A549 (cell line): ENCODE results near the gene BAIAP2L1. TPM values are rescaled to one million over a fixed set of nuclear protein-coding genes. Genes with fewer than 3 reads are reported as not detected.

Experiments used
- ATAC-seq, 2 experiments: fragments of 200-7000 bp in 1 of 2; fragments of >200 bp in 1 of 2; cut with Nextera tagmentation in 1 of 2; cut with Tn5 transposase in 1 of 2; 3 replicates each; pipeline versions ENCODE4 v1.8.0 to v1.9.1; 2018 to 2020; ENCODE audit warnings: mild to moderate bottlenecking in 1 of 2, moderate library complexity in 1 of 2
- CTCF ChIA-PET: fragments of 300-600 bp; sonication (Branson Sonifier 250); formaldehyde crosslinking; extraction: SDS; loops from one replicate; lab custom pipeline; 2021; ENCODE audit warnings: antibody characterized with exemption, inconsistent platforms; lab: Yijun Ruan, JAX
- POLR2A ChIA-PET: fragments of 350-600 bp; formaldehyde crosslinking; extraction: SDS; loops from one replicate; lab custom pipeline; 2021; ENCODE audit warnings: antibody characterized with exemption, inconsistent platforms; lab: Yijun Ruan, JAX
- DNase-seq, 2 experiments: peaks; one replicate each; pipeline versions ENCODE4 v3.0.0 to v3.0.0-alpha.2; 2011 to 2016; ENCODE audit warnings: low read depth in 1 of 2, low spot score in 1 of 2
- FAIRE-seq: peaks from 2 replicates; lab custom pipeline; 2011; peaks lifted over from hg19 to GRCh38; lab: Jason Lieb, UNC
- H3K27ac ChIP-seq, 2 experiments: fragments of >200 bp; sonication (Bioruptor Twin); formaldehyde crosslinking; 3 replicates each; pipeline ENCODE4 v1.5.1; 2016 to 2017
- H3K4me1 ChIP-seq: fragments of >200 bp; sonication (Bioruptor Twin); formaldehyde crosslinking; 3 replicates; pipeline ENCODE4 v1.6.1; 2016
- H3K4me2 ChIP-seq: fragments of >200 bp; sonication (Bioruptor Twin); formaldehyde crosslinking; 3 replicates; pipeline ENCODE4 v1.6.1; 2016
- H3K4me3 ChIP-seq: fragments of >200 bp; sonication (Bioruptor Twin); formaldehyde crosslinking; 3 replicates; pipeline ENCODE4 v1.5.1; 2016
- H3K9me3 ChIP-seq: fragments of >200 bp; sonication (Bioruptor Twin); formaldehyde crosslinking; 3 replicates; pipeline ENCODE4 v1.6.1; 2016
- CBX8 ChIP-seq: fragments of 200-600 bp; sonication (generic); IDR thresholded peaks from 2 replicates; pipeline ENCODE4 v1.6.1; 2016
- CEBPB ChIP-seq, 2 experiments: fragments of >200 bp in 1 of 2; sonication (Bioruptor Twin) in 1 of 2; formaldehyde crosslinking in 1 of 2; IDR thresholded peaks; 2 replicates each; pipeline ENCODE4 v1.6.1; 2012 to 2016
- CHD2 ChIP-seq: fragments of 150-350 bp; IDR thresholded peaks from 2 replicates; pipeline ENCODE4 v1.6.1; 2014; ENCODE audit warnings: low read length; ENCODE audit not compliant: partially characterized antibody
- EHF ChIP-seq: fragments of 250-450 bp; sonication (Bioruptor Pico); IDR thresholded peaks from 2 replicates; pipeline ENCODE4 v1.5.0; 2020; ENCODE audit warnings: mild to moderate bottlenecking
- EHMT2 ChIP-seq: fragments of 200-600 bp; sonication (generic); IDR thresholded peaks from 2 replicates; pipeline ENCODE4 v1.6.1; 2016; ENCODE audit warnings: antibody characterized with exemption, low read depth, mild to moderate bottlenecking, moderate library complexity
- ELK1 ChIP-seq: fragments of 150-350 bp; IDR thresholded peaks from 2 replicates; pipeline ENCODE4 v1.6.1; 2014; ENCODE audit warnings: low read depth, mild to moderate bottlenecking, low read length
- EP300 ChIP-seq, 2 experiments: fragments of >200 bp; sonication (Bioruptor Twin); formaldehyde crosslinking; IDR thresholded peaks; 2 replicates in 1 of 2; 3 replicates in 1 of 2; pipeline ENCODE4 v1.6.1; 2016 to 2017
- ESRRA ChIP-seq: fragments of 150-350 bp; IDR thresholded peaks from 2 replicates; pipeline ENCODE4 v1.6.1; 2014; ENCODE audit warnings: mild to moderate bottlenecking, low read length, borderline replicate concordance
- FOXS1 ChIP-seq: fragments of 250-450 bp; sonication (Bioruptor Pico); IDR thresholded peaks from 2 replicates; pipeline ENCODE4 v1.5.0; 2020; ENCODE audit warnings: mild to moderate bottlenecking, moderate library complexity
- GATA3 ChIP-seq: IDR thresholded peaks from 2 replicates; pipeline ENCODE4 v1.6.1; 2012; ENCODE audit warnings: borderline replicate concordance
- HDAC2 ChIP-seq: fragments of 200-600 bp; sonication (generic); IDR thresholded peaks from 2 replicates; pipeline ENCODE4 v1.6.1; 2016
- HOXB13 ChIP-seq: fragments of 250-450 bp; sonication (Bioruptor Pico); IDR thresholded peaks from 2 replicates; pipeline ENCODE4 v1.5.0; 2020; ENCODE audit warnings: low read depth, mild to moderate bottlenecking, moderate library complexity
- MAFK ChIP-seq: fragments of 450-650 bp; IDR thresholded peaks from 2 replicates; pipeline ENCODE4 v1.6.1; 2014; ENCODE audit not compliant: partially characterized antibody
- NPAS2 ChIP-seq: fragments of 250-450 bp; sonication (Bioruptor Pico); IDR thresholded peaks from 2 replicates; pipeline ENCODE4 v1.8.0; 2022; ENCODE audit warnings: mild to moderate bottlenecking, moderate library complexity, borderline replicate concordance
- POLR2AphosphoS2 ChIP-seq: conservative IDR thresholded peaks from 2 replicates; pipeline ENCODE4 v1.6.1; 2012; ENCODE audit warnings: low read length, improper control_type of control experiment, inconsistent platforms
- RAD21 ChIP-seq, 2 experiments: fragments of >200 bp in 1 of 2; sonication (Bioruptor Twin) in 1 of 2; formaldehyde crosslinking in 1 of 2; IDR thresholded peaks in 1 of 2; conservative IDR thresholded peaks in 1 of 2; 2 replicates in 1 of 2; 3 replicates in 1 of 2; pipeline ENCODE4 v1.6.1; 2012 to 2018; ENCODE audit warnings: inconsistent platforms in 1 of 2
- RARB ChIP-seq: fragments of 250-450 bp; sonication (Bioruptor Pico); IDR thresholded peaks from 2 replicates; pipeline ENCODE4 v1.8.0; 2021; ENCODE audit warnings: mild to moderate bottlenecking, moderate library complexity
- RCOR1 ChIP-seq: fragments of 150-350 bp; IDR thresholded peaks from 2 replicates; pipeline ENCODE4 v1.6.1; 2014; ENCODE audit warnings: antibody characterized with exemption, low read length, low read depth
- REST ChIP-seq: fragments of 200-600 bp; sonication (generic); IDR thresholded peaks from 2 replicates; pipeline ENCODE4 v1.6.1; 2016; ENCODE audit warnings: antibody characterized with exemption, mild to moderate bottlenecking, moderate library complexity
- SREBF2 ChIP-seq: fragments of 450-650 bp; IDR thresholded peaks from 2 replicates; pipeline ENCODE4 v1.6.1; 2014; ENCODE audit warnings: mild to moderate bottlenecking, moderate library complexity
- TFCP2L1 ChIP-seq: fragments of 250-450 bp; sonication (Bioruptor Pico); IDR thresholded peaks from 2 replicates; pipeline ENCODE4 v1.5.0; 2021; ENCODE audit warnings: mild to moderate bottlenecking
- USF2 ChIP-seq: fragments of 450-650 bp; IDR thresholded peaks from 2 replicates; pipeline ENCODE4 v1.6.1; 2014; ENCODE audit warnings: antibody characterized with exemption
- ZC3H11A ChIP-seq: fragments of 450-650 bp; IDR thresholded peaks from 2 replicates; pipeline ENCODE4 v1.6.1; 2014; ENCODE audit warnings: antibody characterized with exemption, mild to moderate bottlenecking
- ZNF302 ChIP-seq: fragments of 250-450 bp; sonication (Bioruptor Pico); IDR thresholded peaks from 2 replicates; pipeline ENCODE4 v1.9.0; 2021; ENCODE audit warnings: inconsistent platforms, mild to moderate bottlenecking, moderate library complexity
- ZSCAN20 ChIP-seq: fragments of 250-450 bp; sonication (Bioruptor Pico); IDR thresholded peaks from 2 replicates; pipeline ENCODE4 v1.8.0; 2022; ENCODE audit warnings: mild to moderate bottlenecking, moderate library complexity
- WGBS: methylation state at CpG from one replicate; pipeline ENCODE4 v1.1.6; 2017; ENCODE audit errors: missing lambda C conversion rate; 5-methylcytosine and 5-hydroxymethylcytosine counted together
- polyA plus RNA-seq, 4 experiments: library from polyadenylated mRNA; depleted of rRNA in 3 of 4; stranded (reverse); fragments of >200 nt; fragmentation: RNase III in 1 of 4; extraction: RNeasy Plus Mini Kit Qiagen cat#74134 plus additional on column Dnase treatment in 1 of 4; gene quantifications; 2 replicates in 3 of 4; 3 replicates in 1 of 4; pipeline ENCODE4 v1.2.3, GENCODE V29; 2011 to 2017
- TF ChIP-seq, protein P1 (sequence below): fragments of 250-450 bp; sonication (Bioruptor Pico); IDR thresholded peaks from 2 replicates; pipeline ENCODE4 v1.5.0; 2021; ENCODE audit warnings: mild to moderate bottlenecking, moderate library complexity, borderline replicate concordance
- TF ChIP-seq, protein P2 (sequence below): IDR thresholded peaks from 2 replicates; pipeline ENCODE4 v1.6.1; 2012

The BAIAP2L1 gene
- polyA plus RNA-seq, 2 of the 4 experiments (the other 2 are of a cell fraction), result 39.4 to 89.3 TPM

DNA sequence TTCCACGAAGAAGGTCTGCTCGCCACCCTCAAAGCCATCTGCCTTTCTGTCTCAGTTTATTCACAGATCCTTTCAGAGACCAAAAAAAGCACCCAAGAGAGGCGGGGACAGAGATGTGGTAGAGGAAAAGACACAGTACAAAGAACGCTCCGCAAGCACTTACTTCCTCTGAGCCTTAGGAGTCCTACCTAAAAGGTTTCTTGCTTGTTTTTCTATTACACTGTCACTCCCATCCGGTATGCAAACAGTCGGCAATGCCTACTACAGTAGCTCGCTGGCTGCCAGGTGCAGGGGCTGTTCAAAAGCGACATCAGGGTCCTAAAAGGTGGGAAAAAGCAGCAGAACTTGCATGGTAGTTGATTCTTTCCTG lies 149.7 kb downstream of the BAIAP2L1 start:
- ATAC-seq (no peak), DNase-seq (no peak), FAIRE-seq (no peak)
- H3K27ac ChIP-seq, result peak overlapping the region; percentile 81 to 92; a peak in 5 of 6 replicates
- H3K4me1 ChIP-seq, result peaks cover 17% of the 10 kb centered on the region
- H3K4me2 ChIP-seq, result peak overlapping the region; percentile 84
- CTCF ChIA-PET, result interaction anchor here (0.6 kb wide), 1 partner anchor 82 kb away, joined by 3 read pairs; no protein-coding TSS in a partner anchor
- no peaks in the 10 kb centered on the region for H3K9me3 ChIP-seq
- TF ChIP-seq CBX8 (no peak), ZC3H11A (no peak), ELK1 (no peak), POLR2AphosphoS2 (no peak), REST (no peak), ZSCAN20 (CRISPR knock-in tag) (no peak), ZNF302 (CRISPR knock-in tag) (no peak), HDAC2 (no peak), RARB (CRISPR knock-in tag) (no peak), ESRRA (no peak), HOXB13 (CRISPR knock-in tag) (no peak), USF2 (no peak), RCOR1 (no peak), SREBF2 (no peak), GATA3 (no peak)
- 65% methylated on average over 9 of the region's 9 CpGs for WGBS
- POLR2A ChIA-PET, result no interaction called here
- H3K4me3 ChIP-seq, result peak overlapping the region; percentile 80

GRCh38 chr7:98250789-98251188 lies 150.1 kb downstream of the BAIAP2L1 start:
- DNase-seq (no peak), FAIRE-seq (no peak)
- TF ChIP-seq EHMT2 (no peak), MAFK (peak; percentile 25)
- TF ChIP-seq, all 56 proteins: peak for 1
- peak overlapping the region in 1 of 2 experiments; percentile 53; a peak in 2 of 6 replicates for H3K27ac ChIP-seq
- peak overlapping the region; percentile 84 for H3K4me2 ChIP-seq
- ChIA-PET CTCF (interaction anchor here (0.6 to 1.0 kb wide), 2 partner anchors 10 to 82 kb away, joined by 3 to 5 read pairs; no protein-coding TSS in a partner anchor), POLR2A (no interaction called here)
- no peak for ATAC-seq
- no peak overlapping the region; the same call in 2 of the 3 replicates for H3K4me3 ChIP-seq
- H3K4me1 ChIP-seq, result peaks cover 17% of the 10 kb centered on the region
- 62% methylated on average over 3 of the region's 3 CpGs for WGBS
- no peaks in the 10 kb centered on the region for H3K9me3 ChIP-seq

DNA sequence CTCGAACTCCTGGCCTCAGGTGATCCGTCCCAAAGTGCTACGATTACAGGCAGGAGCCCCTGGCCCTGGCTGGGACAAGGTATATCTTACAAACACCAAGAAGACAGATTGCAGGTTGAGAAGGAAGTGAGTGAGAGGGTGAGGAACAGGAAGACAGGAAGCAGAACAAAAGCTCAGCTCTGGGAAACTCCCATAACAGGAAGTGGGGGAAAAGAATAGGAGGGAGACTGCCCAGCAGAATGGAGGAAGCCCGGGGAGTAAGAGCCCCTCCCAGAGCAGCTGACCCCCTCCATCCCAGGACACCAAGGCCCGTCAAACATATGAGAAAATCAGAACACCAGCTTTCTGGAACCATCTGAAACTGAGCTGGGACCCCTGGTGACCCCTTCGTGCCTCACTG lies 151.8 kb downstream of the BAIAP2L1 start:
- ATAC-seq, result no peak
- FAIRE-seq, result no peak
- CTCF ChIA-PET, result interaction anchor here (1.1 kb wide), 1 partner anchor 9 kb away, joined by 6 read pairs; no protein-coding TSS in a partner anchor
- Histone ChIP-seq H3K4me2 (no peak overlapping the region), H3K27ac (no peak overlapping the region), H3K4me3 (no peak overlapping the region), H3K9me3 (no peaks in the 10 kb centered on the region), H3K4me1 (peaks cover 17% of the 10 kb centered on the region)
- POLR2A ChIA-PET, result no interaction called here
- DNase-seq, result no peak
- WGBS, result 83% methylated on average over 6 of the region's 6 CpGs
- TF ChIP-seq, protein P1, sequence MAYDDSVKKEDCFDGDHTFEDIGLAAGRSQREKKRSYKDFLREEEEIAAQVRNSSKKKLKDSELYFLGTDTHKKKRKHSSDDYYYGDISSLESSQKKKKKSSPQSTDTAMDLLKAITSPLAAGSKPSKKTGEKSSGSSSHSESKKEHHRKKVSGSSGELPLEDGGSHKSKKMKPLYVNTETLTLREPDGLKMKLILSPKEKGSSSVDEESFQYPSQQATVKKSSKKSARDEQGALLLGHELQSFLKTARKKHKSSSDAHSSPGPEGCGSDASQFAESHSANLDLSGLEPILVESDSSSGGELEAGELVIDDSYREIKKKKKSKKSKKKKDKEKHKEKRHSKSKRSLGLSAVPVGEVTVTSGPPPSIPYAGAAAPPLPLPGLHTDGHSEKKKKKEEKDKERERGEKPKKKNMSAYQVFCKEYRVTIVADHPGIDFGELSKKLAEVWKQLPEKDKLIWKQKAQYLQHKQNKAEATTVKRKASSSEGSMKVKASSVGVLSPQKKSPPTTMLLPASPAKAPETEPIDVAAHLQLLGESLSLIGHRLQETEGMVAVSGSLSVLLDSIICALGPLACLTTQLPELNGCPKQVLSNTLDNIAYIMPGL (CRISPR knock-in tag), result no peak
- no peak for TF ChIP-seq FOXS1 (CRISPR knock-in tag)
- TF ChIP-seq CEBPB (IDR thresholded peaks at IDR 0.05), result no peak
- TF ChIP-seq EHF (CRISPR knock-in tag), result no peak
- TF ChIP-seq EP300 (IDR thresholded peaks at IDR 0.05), result no peak
- TF ChIP-seq POLR2AphosphoS2, result no peak
- TF ChIP-seq TFCP2L1 (CRISPR knock-in tag), result no peak
- TF ChIP-seq, protein P2, sequence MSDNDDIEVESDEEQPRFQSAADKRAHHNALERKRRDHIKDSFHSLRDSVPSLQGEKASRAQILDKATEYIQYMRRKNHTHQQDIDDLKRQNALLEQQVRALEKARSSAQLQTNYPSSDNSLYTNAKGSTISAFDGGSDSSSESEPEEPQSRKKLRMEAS, result no peak
- no peak for TF ChIP-seq CHD2
- no peak for TF ChIP-seq NPAS2 (CRISPR knock-in tag)
- TF ChIP-seq RAD21 (conservative IDR thresholded peaks at IDR 0.05 in 1 of 2, IDR thresholded peaks at IDR 0.05 in 1 of 2), result no peak
